Measurements from ENCODE around the gene UBE2E3.
"Not testable (repeated sequence)": the region's sequence is repeated elsewhere in the genome, so short reads cannot be mapped to it uniquely, and the experiment has no call there.

DNA sequence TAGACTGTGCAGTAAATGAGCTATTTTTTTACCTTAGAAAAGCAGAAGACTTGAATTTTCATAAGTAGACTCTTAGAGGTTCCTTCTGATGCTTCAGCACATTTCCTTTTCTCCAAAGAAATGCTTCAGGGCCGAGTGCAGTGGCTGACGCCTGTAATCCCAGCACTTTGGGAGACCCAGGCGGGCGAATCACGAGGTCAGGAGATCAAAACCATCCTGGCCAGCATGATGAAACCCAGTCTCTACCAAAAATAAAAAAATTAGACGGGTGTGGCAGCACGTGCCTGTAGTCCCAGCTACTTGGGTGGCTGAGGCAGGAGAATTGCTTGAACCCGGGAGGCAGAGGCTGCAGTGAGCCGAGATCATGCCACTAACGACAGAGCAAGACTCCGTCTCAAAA lies 60.4 kb downstream of the UBE2E3 start:
- TF ChIP-seq, protein P1, sequence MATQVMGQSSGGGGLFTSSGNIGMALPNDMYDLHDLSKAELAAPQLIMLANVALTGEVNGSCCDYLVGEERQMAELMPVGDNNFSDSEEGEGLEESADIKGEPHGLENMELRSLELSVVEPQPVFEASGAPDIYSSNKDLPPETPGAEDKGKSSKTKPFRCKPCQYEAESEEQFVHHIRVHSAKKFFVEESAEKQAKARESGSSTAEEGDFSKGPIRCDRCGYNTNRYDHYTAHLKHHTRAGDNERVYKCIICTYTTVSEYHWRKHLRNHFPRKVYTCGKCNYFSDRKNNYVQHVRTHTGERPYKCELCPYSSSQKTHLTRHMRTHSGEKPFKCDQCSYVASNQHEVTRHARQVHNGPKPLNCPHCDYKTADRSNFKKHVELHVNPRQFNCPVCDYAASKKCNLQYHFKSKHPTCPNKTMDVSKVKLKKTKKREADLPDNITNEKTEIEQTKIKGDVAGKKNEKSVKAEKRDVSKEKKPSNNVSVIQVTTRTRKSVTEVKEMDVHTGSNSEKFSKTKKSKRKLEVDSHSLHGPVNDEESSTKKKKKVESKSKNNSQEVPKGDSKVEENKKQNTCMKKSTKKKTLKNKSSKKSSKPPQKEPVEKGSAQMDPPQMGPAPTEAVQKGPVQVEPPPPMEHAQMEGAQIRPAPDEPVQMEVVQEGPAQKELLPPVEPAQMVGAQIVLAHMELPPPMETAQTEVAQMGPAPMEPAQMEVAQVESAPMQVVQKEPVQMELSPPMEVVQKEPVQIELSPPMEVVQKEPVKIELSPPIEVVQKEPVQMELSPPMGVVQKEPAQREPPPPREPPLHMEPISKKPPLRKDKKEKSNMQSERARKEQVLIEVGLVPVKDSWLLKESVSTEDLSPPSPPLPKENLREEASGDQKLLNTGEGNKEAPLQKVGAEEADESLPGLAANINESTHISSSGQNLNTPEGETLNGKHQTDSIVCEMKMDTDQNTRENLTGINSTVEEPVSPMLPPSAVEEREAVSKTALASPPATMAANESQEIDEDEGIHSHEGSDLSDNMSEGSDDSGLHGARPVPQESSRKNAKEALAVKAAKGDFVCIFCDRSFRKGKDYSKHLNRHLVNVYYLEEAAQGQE (IDR thresholded peaks at IDR 0.05), result not testable (repeated sequence)
- TF ChIP-seq JUND (IDR thresholded peaks at IDR 0.05); GABPA (IDR thresholded peaks at IDR 0.05 in 1 of 2, conservative IDR thresholded peaks at IDR 0.05 in 1 of 2); TAF1 (conservative IDR thresholded peaks at IDR 0.05): not testable (repeated sequence)
- TF ChIP-seq, protein P2, sequence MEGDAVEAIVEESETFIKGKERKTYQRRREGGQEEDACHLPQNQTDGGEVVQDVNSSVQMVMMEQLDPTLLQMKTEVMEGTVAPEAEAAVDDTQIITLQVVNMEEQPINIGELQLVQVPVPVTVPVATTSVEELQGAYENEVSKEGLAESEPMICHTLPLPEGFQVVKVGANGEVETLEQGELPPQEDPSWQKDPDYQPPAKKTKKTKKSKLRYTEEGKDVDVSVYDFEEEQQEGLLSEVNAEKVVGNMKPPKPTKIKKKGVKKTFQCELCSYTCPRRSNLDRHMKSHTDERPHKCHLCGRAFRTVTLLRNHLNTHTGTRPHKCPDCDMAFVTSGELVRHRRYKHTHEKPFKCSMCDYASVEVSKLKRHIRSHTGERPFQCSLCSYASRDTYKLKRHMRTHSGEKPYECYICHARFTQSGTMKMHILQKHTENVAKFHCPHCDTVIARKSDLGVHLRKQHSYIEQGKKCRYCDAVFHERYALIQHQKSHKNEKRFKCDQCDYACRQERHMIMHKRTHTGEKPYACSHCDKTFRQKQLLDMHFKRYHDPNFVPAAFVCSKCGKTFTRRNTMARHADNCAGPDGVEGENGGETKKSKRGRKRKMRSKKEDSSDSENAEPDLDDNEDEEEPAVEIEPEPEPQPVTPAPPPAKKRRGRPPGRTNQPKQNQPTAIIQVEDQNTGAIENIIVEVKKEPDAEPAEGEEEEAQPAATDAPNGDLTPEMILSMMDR (IDR thresholded peaks at IDR 0.05; ENCODE audit: low read depth, low read length, missing input control), result not testable (repeated sequence)

Data from liver (tissue), 3 donors.